H9 (cell line): Measurements from ENCODE around the gene SMIM28. TPM values are rescaled to one million over a fixed set of nuclear protein-coding genes. Genes with fewer than 3 reads are reported as not detected.
A peak's percentile ranks its signal among the peaks of the same experiment; 100 is the strongest.

Experiments
- DNase-seq: peaks from one replicate; pipeline ENCODE4 v3.0.0-alpha.2; 2017
- H2AFZ ChIP-seq: one replicate; pipeline ENCODE4 v1.6.1; 2013; ENCODE audit warnings: mild to moderate bottlenecking, low read length, control low read depth, moderate library complexity
- H2AK5ac ChIP-seq: 2 replicates; pipeline ENCODE4 v1.6.1; 2013; ENCODE audit warnings: low read length, control low read depth, mixed read lengths; ENCODE audit not compliant: insufficient read length
- H2BK120ac ChIP-seq: one replicate; pipeline ENCODE4 v1.6.1; 2013; ENCODE audit warnings: low read depth, mild to moderate bottlenecking, low read length, control low read depth, inconsistent platforms; ENCODE audit not compliant: poor library complexity, severe bottlenecking
- H2BK12ac ChIP-seq: 2 replicates; pipeline ENCODE4 v1.6.1; 2013; ENCODE audit warnings: low read length, control low read depth, mixed read lengths, low read depth; ENCODE audit not compliant: insufficient read length
- H2BK15ac ChIP-seq: 2 replicates; pipeline ENCODE4 v1.6.1; 2013; ENCODE audit warnings: low read depth, low read length, control low read depth
- H2BK20ac ChIP-seq: one replicate; pipeline ENCODE4 v1.6.1; 2013; ENCODE audit warnings: low read depth, mild to moderate bottlenecking, low read length, control low read depth, inconsistent platforms; ENCODE audit not compliant: poor library complexity, severe bottlenecking
- H2BK5ac ChIP-seq: 2 replicates; pipeline ENCODE4 v1.6.1; 2013; ENCODE audit warnings: low read length, control low read depth, mixed read lengths; ENCODE audit not compliant: insufficient read length
- H3K14ac ChIP-seq: 2 replicates; pipeline ENCODE4 v1.6.1; 2013; ENCODE audit warnings: low read length, control low read depth; ENCODE audit not compliant: insufficient read depth
- H3K18ac ChIP-seq: 2 replicates; pipeline ENCODE4 v1.6.1; 2013; ENCODE audit warnings: low read depth, mild to moderate bottlenecking, mixed read lengths, low read length, control low read depth; ENCODE audit not compliant: insufficient read length
- H3K23ac ChIP-seq: 2 replicates; pipeline ENCODE4 v1.6.1; 2013; ENCODE audit warnings: low read length, control low read depth, mixed read lengths, low read depth; ENCODE audit not compliant: insufficient read length
- H3K23me2 ChIP-seq: 2 replicates; pipeline ENCODE4 v1.6.1; 2013; ENCODE audit warnings: low read depth, mild to moderate bottlenecking, mixed read lengths, low read length, control low read depth; ENCODE audit not compliant: insufficient read length, poor library complexity, severe bottlenecking
- H3K27ac ChIP-seq: 2 replicates; pipeline ENCODE4 v1.5.1; 2013; ENCODE audit warnings: low read length, control low read depth, mixed read lengths, low read depth; ENCODE audit not compliant: insufficient read length
- H3K27me3 ChIP-seq: 2 replicates; pipeline ENCODE4 v1.6.1; 2013; ENCODE audit warnings: low read length, control low read depth, inconsistent platforms; ENCODE audit not compliant: insufficient read depth
- H3K4ac ChIP-seq: 2 replicates; pipeline ENCODE4 v1.6.1; 2013; ENCODE audit warnings: low read depth, mild to moderate bottlenecking, control low read depth, inconsistent platforms, low read length, moderate library complexity
- H3K4me1 ChIP-seq: 2 replicates; pipeline ENCODE4 v1.6.1; 2013; ENCODE audit warnings: low read length, control low read depth, inconsistent platforms; ENCODE audit not compliant: insufficient read depth
- H3K4me2 ChIP-seq: 2 replicates; pipeline ENCODE4 v1.6.1; 2013; ENCODE audit warnings: low read length, control low read depth, mixed read lengths; ENCODE audit not compliant: insufficient read length, insufficient read depth
- H3K56ac ChIP-seq: 2 replicates; pipeline ENCODE4 v1.6.1; 2013; ENCODE audit warnings: low read depth, mild to moderate bottlenecking, mixed read lengths, low read length, control low read depth; ENCODE audit not compliant: insufficient read length
- H3K79me1 ChIP-seq: 2 replicates; pipeline ENCODE4 v1.6.1; 2013; ENCODE audit warnings: low read depth, mild to moderate bottlenecking, moderate library complexity, low read length, control low read depth, inconsistent platforms; ENCODE audit not compliant: insufficient read depth, poor library complexity, severe bottlenecking
- H3K79me2 ChIP-seq: 2 replicates; pipeline ENCODE4 v1.6.1; 2013; ENCODE audit warnings: low read length, control low read depth, inconsistent platforms; ENCODE audit not compliant: insufficient read depth
- H3K9ac ChIP-seq: 2 replicates; pipeline ENCODE4 v1.6.1; 2013; ENCODE audit warnings: low read length, control low read depth, mixed read lengths; ENCODE audit not compliant: insufficient read length; ENCODE audit errors: extremely low read depth
- H3K9me3 ChIP-seq: one replicate; pipeline ENCODE4 v1.6.1; 2013; ENCODE audit warnings: low read depth, low read length, inconsistent platforms; ENCODE audit not compliant: control insufficient read depth
- H3T11ph ChIP-seq: one replicate; pipeline ENCODE4 v1.6.1; 2013; ENCODE audit warnings: mild to moderate bottlenecking, low read length, control low read depth, inconsistent platforms
- H4K20me1 ChIP-seq: one replicate; pipeline ENCODE4 v1.6.1; 2013; ENCODE audit not compliant: control insufficient read depth, insufficient read length, insufficient read depth
- H4K5ac ChIP-seq: 2 replicates; pipeline ENCODE4 v1.6.1; 2013; ENCODE audit warnings: low read depth, mild to moderate bottlenecking, mixed read lengths, low read length, control low read depth; ENCODE audit not compliant: insufficient read length
- H4K8ac ChIP-seq: replicated peaks from 2 replicates; pipeline ENCODE4 v1.6.1; 2013; ENCODE audit warnings: low read length, control low read depth, mixed read lengths, low read depth; ENCODE audit not compliant: insufficient read length
- H4K91ac ChIP-seq: 2 replicates; pipeline ENCODE4 v1.6.1; 2013; ENCODE audit warnings: low read depth, mild to moderate bottlenecking, moderate library complexity, mixed read lengths, low read length, control low read depth; ENCODE audit not compliant: insufficient read length
- H3K27ac Mint-ChIP-seq, 3 experiments: 2 replicates in 2 of 3; 3 replicates in 1 of 3; pipeline ENCODE4 v1.8.0; 2020 to 2021; ENCODE audit warnings: mixed read lengths in 3 of 3, mild to moderate bottlenecking in 1 of 3, moderate library complexity in 1 of 3
- H3K27me3 Mint-ChIP-seq: 2 replicates; pipeline ENCODE4 v1.8.0; 2021; ENCODE audit warnings: low read depth, mild to moderate bottlenecking, moderate library complexity, mixed read lengths
- H3K36me3 Mint-ChIP-seq, 3 experiments: 2 replicates in 2 of 3; 3 replicates in 1 of 3; pipeline ENCODE4 v1.8.0; 2020 to 2021; ENCODE audit warnings: low read depth in 3 of 3, mixed read lengths in 3 of 3; ENCODE audit not compliant: insufficient read depth in 1 of 3
- H3K4me1 Mint-ChIP-seq, 2 experiments: 2 replicates each; pipeline ENCODE4 v1.8.0; 2020; ENCODE audit warnings: mixed read lengths in 2 of 2
- H3K4me3 Mint-ChIP-seq, 2 experiments: 2 replicates in 1 of 2; 3 replicates in 1 of 2; pipeline ENCODE4 v1.8.0; 2020 to 2021; ENCODE audit warnings: mild to moderate bottlenecking in 2 of 2, mixed read lengths in 2 of 2, moderate library complexity in 1 of 2
- H3K9me3 Mint-ChIP-seq, 2 experiments: 2 replicates in 1 of 2; 3 replicates in 1 of 2; pipeline ENCODE4 v1.8.0; 2020; ENCODE audit warnings: mild to moderate bottlenecking in 2 of 2, mixed read lengths in 2 of 2, moderate library complexity in 1 of 2
- CTCF ChIP-seq: fragments of 200-600 bp; sonication (generic); conservative IDR thresholded peaks from 3 replicates; pipeline ENCODE4 v1.8.0; 2021; ENCODE audit warnings: antibody characterized with exemption, mild to moderate bottlenecking
- WGBS: extraction: QIAGEN DNeasy Blood & Tissue Kit; methylation state at CpG from one replicate; pipeline ENCODE4 v1.1.7; 2013; ENCODE audit warnings: missing lambda C conversion rate, low lambda C conversion rate, mixed read lengths; ENCODE audit not compliant: insufficient read length; ENCODE audit errors: extremely low coverage; 5-methylcytosine and 5-hydroxymethylcytosine counted together
- total RNA-seq: library from RNA; stranded (reverse); gene quantifications from 2 replicates; pipeline ENCODE4 v1.2.1, GENCODE V29; 2021

SMIM28 gene
- total RNA-seq, 1 experiment from 2014 or later, result not detected

GRCh38 chr6:138347864-138348263 lies 29.8 kb upstream of the SMIM28 start:
- no peak overlapping the region for H2AFZ ChIP-seq
- no peaks in the 10 kb centered on the region for H4K20me1 ChIP-seq
- no peak overlapping the region for H2BK20ac ChIP-seq
- no peak overlapping the region for H4K5ac ChIP-seq
- Mint-ChIP-seq H3K4me1 (peaks cover 15 to 30% of the 10 kb centered on the region in 2 experiments), H3K27ac (peak overlapping the region in 1 of 3 experiments; percentile 38; a peak in 1 of 7 replicates), H3K4me3 (no peak overlapping the region), H3K36me3 (no peaks in the 10 kb centered on the region), H3K27me3 (no peaks in the 10 kb centered on the region), H3K9me3 (no peaks in the 10 kb centered on the region)
- WGBS, result no CpG with 5 or more reads among the region's 2 CpGs
- no peak overlapping the region for H3K9ac ChIP-seq
- no peak overlapping the region for H2BK15ac ChIP-seq
- H3K9me3 ChIP-seq, result no peaks in the 10 kb centered on the region
- H4K8ac ChIP-seq, result no peak overlapping the region
- no peak overlapping the region for H3K14ac ChIP-seq
- no peak overlapping the region for H2BK5ac ChIP-seq
- no peak overlapping the region for H3K4me2 ChIP-seq
- H2BK12ac ChIP-seq, result no peak overlapping the region
- H3K79me1 ChIP-seq, result no peaks in the 10 kb centered on the region
- no peak overlapping the region for H3K27ac ChIP-seq
- no peak for DNase-seq
- H3T11ph ChIP-seq, result no peak overlapping the region
- H4K91ac ChIP-seq, result no peak overlapping the region
- H3K18ac ChIP-seq, result no peak overlapping the region
- no peak for TF ChIP-seq CTCF
- H2BK120ac ChIP-seq, result no peak overlapping the region
- H2AK5ac ChIP-seq, result no peak overlapping the region
- no peak overlapping the region for H3K4ac ChIP-seq
- no peak overlapping the region for H3K23ac ChIP-seq
- no peaks in the 10 kb centered on the region for H3K79me2 ChIP-seq
- H3K27me3 ChIP-seq, result no peaks in the 10 kb centered on the region
- no peaks in the 10 kb centered on the region for H3K23me2 ChIP-seq
- H3K56ac ChIP-seq, result no peak overlapping the region
- peaks cover 6% of the 10 kb centered on the region for H3K4me1 ChIP-seq
